HG03571 (cell line): Measurements from ENCODE around the gene LRFN4.
A peak's percentile ranks its signal among the peaks of the same experiment; 100 is the strongest.

Experiments
- ATAC-seq: cut with Tn5 transposase; IDR thresholded peaks from one replicate; pipeline ENCODE4 v1.9.1; 2021; ENCODE audit not compliant: unreplicated experiment

Gene LRFN4

GRCh38 chr11:66845143-66845875 is 11.6 kb upstream of the LRFN4 start:
- ATAC-seq: no peak

GRCh38 chr11:66845876-66846212 is 11.0 kb upstream of the LRFN4 start:
- ATAC-seq: no peak

- no peak for ATAC-seq
Observed at GRCh38 chr11:66846671-66847091, 10.2 kb upstream of the LRFN4 start.

- ATAC-seq: no peak
Observed at GRCh38 chr11:66847461-66848232, 9.2 kb upstream of the LRFN4 start.

GRCh38 chr11:66848671-66849500 is 8.0 kb upstream of the LRFN4 start:
- ATAC-seq: no peak

GRCh38 chr11:66849501-66850234 is 7.2 kb upstream of the LRFN4 start:
- ATAC-seq: no peak

GRCh38 chr11:66850235-66850587 is 6.7 kb upstream of the LRFN4 start:
- ATAC-seq: no peak

GRCh38 chr11:66850588-66851238 is 6.2 kb upstream of the LRFN4 start:
- no peak for ATAC-seq

GRCh38 chr11:66851239-66851596 is 5.6 kb upstream of the LRFN4 start:
- ATAC-seq: no peak

GRCh38 chr11:66851698-66852465 is 5.0 kb upstream of the LRFN4 start:
- ATAC-seq: no peak

- no peak for ATAC-seq
Observed at GRCh38 chr11:66852466-66853241, 4.2 kb upstream of the LRFN4 start.

- no peak for ATAC-seq
Observed at GRCh38 chr11:66853242-66854229, 3.3 kb upstream of the LRFN4 start.

- ATAC-seq: no peak
Observed at GRCh38 chr11:66854231-66854661, 2.6 kb upstream of the LRFN4 start.

- no peak for ATAC-seq
Observed at GRCh38 chr11:66854729-66855211, 2.1 kb upstream of the LRFN4 start.

GRCh38 chr11:66855574-66856495 is 1.0 kb upstream of the LRFN4 start:
- ATAC-seq: peak; percentile 58

GRCh38 chr11:66857234-66857926 is 516 bp downstream of the LRFN4 start:
- no peak for ATAC-seq
